ENCODE results near the gene USP7.

GRCh38 chr16:8900343-8900742, 63.4 kb downstream of the USP7 start:
- TF ChIP-seq POLR2A (IDR thresholded peaks at IDR 0.05) (no peak), CTCF (IDR thresholded peaks at IDR 0.05) (no peak)

Data from testis (tissue), 2 donors.